Endothelial cell of umbilical vein (primary cell): ENCODE data around the gene KPNB1. TPM values are rescaled to one million over a fixed set of nuclear protein-coding genes. Genes with fewer than 3 reads are reported as not detected.

Experiments
- BruUV-seq: library from RNA; stranded (reverse); fragments of 400-500 nt; replicated peaks from 2 replicates; lab custom pipeline; 2021; lab: Mats Ljungman, UMichigan
- CTCF ChIA-PET: fragments of 300-600, 350-600 bp; sonication (Branson Sonifier 250); formaldehyde crosslinking; loops from one replicate; lab custom pipeline; 2021; ENCODE audit warnings: antibody characterized with exemption, inconsistent platforms; lab: Charles Lee
- POLR2A ChIA-PET: fragments of 300-600, 350-600 bp; sonication (Branson Sonifier 250); formaldehyde crosslinking; loops from one replicate; lab custom pipeline; 2021; ENCODE audit warnings: antibody characterized with exemption, inconsistent platforms; lab: Charles Lee
- DNase-seq: peaks from one replicate; pipeline ENCODE4 v3.0.0-alpha.2; 2011; ENCODE audit warnings: low read depth, low spot score
- FAIRE-seq: peaks from 2 replicates; lab custom pipeline; 2011; peaks lifted over from hg19 to GRCh38; lab: Jason Lieb, UNC
- H2AFZ ChIP-seq: 2 replicates; pipeline ENCODE4 v1.6.0; 2012; ENCODE audit warnings: low read depth, low read length, control low read depth, inconsistent platforms
- H3K27ac ChIP-seq: 2 replicates; pipeline ENCODE4 v1.5.1; 2011; ENCODE audit warnings: low read depth, mild to moderate bottlenecking, control low read depth, low read length, moderate library complexity; ENCODE audit not compliant: insufficient read depth
- H3K27me3 ChIP-seq, 2 experiments: 2 replicates each; pipeline versions ENCODE4 v1.6.0 to v1.6.1; 2011; ENCODE audit warnings: low read length in 2 of 2, mixed read lengths in 1 of 2; ENCODE audit not compliant: control insufficient read depth in 2 of 2, insufficient read depth in 2 of 2
- H3K36me3 ChIP-seq, 2 experiments: 2 replicates in 1 of 2; 3 replicates in 1 of 2; pipeline ENCODE4 v1.5.1; 2011; ENCODE audit warnings: low read length in 2 of 2, mild to moderate bottlenecking in 1 of 2, moderate library complexity in 1 of 2; ENCODE audit not compliant: control insufficient read depth in 2 of 2, insufficient read depth in 2 of 2; ENCODE audit errors: extremely low read depth in 1 of 2
- H3K4me1 ChIP-seq: 3 replicates; pipeline ENCODE4 v1.5.1; 2011; ENCODE audit warnings: mild to moderate bottlenecking, low read length; ENCODE audit not compliant: control insufficient read depth, insufficient read depth; ENCODE audit errors: extremely low read depth
- H3K4me2 ChIP-seq: 2 replicates; pipeline ENCODE4 v1.6.1; 2011; ENCODE audit warnings: low read length, control low read depth, mixed read lengths; ENCODE audit not compliant: insufficient read depth
- H3K4me3 ChIP-seq, 3 experiments: fragments of 200-600 bp in 1 of 3; sonication (generic), shearing (Covaris generic) in 1 of 3; replicated peaks in 1 of 3; 2 replicates each; pipeline ENCODE4 v1.5.1; 2011 to 2016; ENCODE audit warnings: control low read depth in 3 of 3, low read length in 3 of 3, mild to moderate bottlenecking in 2 of 3, inconsistent platforms in 1 of 3, low read depth in 1 of 3, moderate library complexity in 1 of 3; ENCODE audit not compliant: insufficient read depth in 1 of 3
- H3K79me2 ChIP-seq: 2 replicates; pipeline ENCODE4 v1.6.0; 2012; ENCODE audit warnings: low read length, inconsistent platforms; ENCODE audit not compliant: control insufficient read depth, insufficient read depth
- H3K9ac ChIP-seq: replicated peaks from 2 replicates; pipeline ENCODE3; 2011; ENCODE audit warnings: low read length, control low read depth; ENCODE audit not compliant: insufficient read depth; ENCODE audit errors: extremely low read depth
- H3K9me1 ChIP-seq: replicated peaks from 3 replicates; pipeline ENCODE4 v1.6.0; 2011; ENCODE audit warnings: mild to moderate bottlenecking, low read length; ENCODE audit not compliant: control insufficient read depth, insufficient read depth; ENCODE audit errors: extremely low read depth
- H3K9me3 ChIP-seq: replicated peaks from 2 replicates; pipeline ENCODE4 v1.5.1; 2012; ENCODE audit warnings: low read length, inconsistent platforms; ENCODE audit not compliant: control insufficient read depth, insufficient read depth
- H4K20me1 ChIP-seq: replicated peaks from 2 replicates; pipeline ENCODE3; 2011; ENCODE audit warnings: mild to moderate bottlenecking, low read length; ENCODE audit not compliant: control insufficient read depth, insufficient read depth; ENCODE audit errors: extremely low read depth
- CTCF ChIP-seq, 2 donors: IDR thresholded peaks; 1 replicate in 1 of 2; 2 replicates in 1 of 2; pipeline ENCODE4 v1.5.1; 2011; ENCODE audit warnings: low read length in 2 of 2, mild to moderate bottlenecking in 2 of 2, moderate library complexity in 2 of 2, control low read depth in 1 of 2, inconsistent platforms in 1 of 2, low read depth in 1 of 2; ENCODE audit not compliant: insufficient read depth in 1 of 2; ENCODE audit errors: extremely low read depth in 1 of 2
- EZH2 ChIP-seq: IDR thresholded peaks from 2 replicates; pipeline ENCODE4 v1.6.1; 2012; ENCODE audit warnings: borderline replicate concordance, low read depth, mild to moderate bottlenecking, moderate library complexity, low read length, inconsistent platforms; ENCODE audit not compliant: severe bottlenecking
- FOS ChIP-seq: IDR thresholded peaks from 2 replicates; pipeline ENCODE4 v1.6.1; 2011; ENCODE audit warnings: mild to moderate bottlenecking, low read length, moderate library complexity, borderline replicate concordance; ENCODE audit not compliant: insufficient read depth
- GATA2 ChIP-seq: IDR thresholded peaks from 2 replicates; pipeline ENCODE4 v1.7.0; 2011; ENCODE audit warnings: low read depth, mild to moderate bottlenecking, moderate library complexity, mixed read lengths, low read length; ENCODE audit not compliant: insufficient read length, insufficient read depth
- JUN ChIP-seq: IDR thresholded peaks from 2 replicates; pipeline ENCODE4 v1.6.1; 2011; ENCODE audit warnings: borderline replicate concordance, low read depth; ENCODE audit not compliant: insufficient read length, insufficient read depth
- MAX ChIP-seq: IDR thresholded peaks from 2 replicates; pipeline ENCODE4 v1.6.1; 2011; ENCODE audit not compliant: insufficient read depth, insufficient read length
- MYC ChIP-seq: IDR thresholded peaks from one replicate; pipeline ENCODE4 v1.6.1; 2011; ENCODE audit warnings: mild to moderate bottlenecking, low read depth, low read length
- POLR2A ChIP-seq: IDR thresholded peaks from 2 replicates; pipeline ENCODE4 v1.6.1; 2012; ENCODE audit warnings: low read depth, mild to moderate bottlenecking, control low read depth, low read length
- POLR2AphosphoS5 ChIP-seq: IDR thresholded peaks from 2 replicates; pipeline ENCODE4 v1.6.1; 2012; ENCODE audit warnings: low read depth, mild to moderate bottlenecking, control low read depth, low read length, moderate library complexity; ENCODE audit not compliant: insufficient read depth
- dilution Hi-C: fragments of 300-500 bp; cut with MboI; formaldehyde crosslinking; loops from one replicate; pipeline ENCODE4 v1.15.0; 2019; ENCODE audit warnings: low sequenced_read_pairs; ENCODE audit not compliant: extremely low pct_ligation_motif_present
- intact Hi-C: fragments of 100-400 bp; cut with micrococcal nuclease; formaldehyde crosslinking; loops from one replicate; pipeline ENCODE4 v1.10.0; 2022
- polyA plus RNA-seq, 4 experiments: library from polyadenylated mRNA; depleted of rRNA in 3 of 4; stranded (reverse) in 3 of 4; unstranded in 1 of 4; fragments of >200 nt; gene quantifications; 2 replicates each; pipeline versions ENCODE4 v1.2.1 to v1.2.3, GENCODE V29; 2011 to 2012; ENCODE audit warnings: missing spikeins in 1 of 4
- total RNA-seq: library from RNA; stranded (reverse); gene quantifications from 2 replicates; pipeline ENCODE4 v1.2.3, GENCODE V29; 2021

Gene KPNB1
- total and polyA plus RNA-seq, 2 donors (not counting 3 experiments of a cell fraction or from before 2014, with no cell fraction given), result 119 to 495 TPM

GRCh38 chr17:47708312-47708863 is 58.7 kb downstream of the KPNB1 start:
- no peak overlapping the region for H3K27ac ChIP-seq
- H3K27me3 ChIP-seq, result no peaks in the 10 kb centered on the region
- no peaks in the 10 kb centered on the region for H3K4me1 ChIP-seq
- no peak overlapping the region for H3K9ac ChIP-seq
- intact Hi-C loops (no loop called here), dilution Hi-C loops (no loop called here)
- H3K4me3 ChIP-seq, result no peak overlapping the region
- H3K36me3 ChIP-seq, result peaks cover 0 to 15% of the 10 kb centered on the region in 2 experiments
- TF ChIP-seq POLR2AphosphoS5 (no peak), EZH2 (no peak), POLR2A (no peak), JUN (no peak), MYC (no peak), GATA2 (no peak), CTCF (IDR thresholded peaks at IDR 0.05; ENCODE audit: extremely low read depth in 1 of 2, insufficient read depth in 1 of 2, low read depth in 1 of 2, low read length in 2 of 2) (no peak), FOS (no peak), MAX (no peak)
- CTCF ChIA-PET, result interaction anchor here (3.6 kb wide), 1 partner anchor 11 kb away, joined by 22 read pairs; no protein-coding TSS in a partner anchor
- H3K4me2 ChIP-seq, result no peak overlapping the region
- H2AFZ ChIP-seq, result no peak overlapping the region
- no peaks in the 10 kb centered on the region for H3K9me3 ChIP-seq
- no TSS peak for BruUV-seq
- no peaks in the 10 kb centered on the region for H3K79me2 ChIP-seq
- no peak for FAIRE-seq
- DNase-seq, result no peak
- POLR2A ChIA-PET, result no interaction called here
- no peaks in the 10 kb centered on the region for H4K20me1 ChIP-seq
- no peaks in the 10 kb centered on the region for H3K9me1 ChIP-seq
